Measurements from ENCODE around the gene LMX1B.

The LMX1B gene

DNA sequence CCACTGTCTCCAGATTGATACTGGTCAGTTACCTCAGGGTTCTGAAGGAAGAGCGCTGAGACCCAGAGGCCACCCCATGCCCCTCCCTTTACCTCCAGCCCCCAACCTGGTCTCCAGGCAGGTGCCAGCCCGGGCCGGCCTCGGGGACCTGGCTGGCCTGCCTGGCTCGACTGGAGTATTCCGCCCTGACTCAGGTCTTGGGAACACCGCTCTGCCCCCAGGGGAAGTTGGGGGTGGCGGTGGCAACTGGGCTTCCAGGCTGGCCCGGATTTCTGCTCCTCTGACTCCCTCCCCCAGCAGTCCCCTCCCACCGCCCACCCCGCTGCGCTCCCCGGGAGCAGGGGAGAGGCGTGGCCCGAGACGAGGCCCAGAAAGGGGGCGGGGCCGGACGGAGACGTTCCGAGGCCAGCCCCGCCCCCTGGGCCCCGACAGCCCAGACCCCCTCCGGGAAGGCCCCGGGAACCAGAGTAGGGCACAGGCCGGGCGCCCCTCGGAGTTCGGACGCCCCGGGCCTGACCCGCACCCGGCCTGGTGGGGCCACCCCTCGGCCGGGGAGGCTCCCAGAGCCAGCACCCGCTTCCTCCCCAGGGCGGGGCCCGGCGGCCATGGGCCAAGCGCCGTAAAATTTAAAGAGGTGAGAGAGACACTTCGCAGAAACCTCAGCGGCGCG, 108.7 kb downstream of the LMX1B start (continued):
- TF ChIP-seq, protein P1, sequence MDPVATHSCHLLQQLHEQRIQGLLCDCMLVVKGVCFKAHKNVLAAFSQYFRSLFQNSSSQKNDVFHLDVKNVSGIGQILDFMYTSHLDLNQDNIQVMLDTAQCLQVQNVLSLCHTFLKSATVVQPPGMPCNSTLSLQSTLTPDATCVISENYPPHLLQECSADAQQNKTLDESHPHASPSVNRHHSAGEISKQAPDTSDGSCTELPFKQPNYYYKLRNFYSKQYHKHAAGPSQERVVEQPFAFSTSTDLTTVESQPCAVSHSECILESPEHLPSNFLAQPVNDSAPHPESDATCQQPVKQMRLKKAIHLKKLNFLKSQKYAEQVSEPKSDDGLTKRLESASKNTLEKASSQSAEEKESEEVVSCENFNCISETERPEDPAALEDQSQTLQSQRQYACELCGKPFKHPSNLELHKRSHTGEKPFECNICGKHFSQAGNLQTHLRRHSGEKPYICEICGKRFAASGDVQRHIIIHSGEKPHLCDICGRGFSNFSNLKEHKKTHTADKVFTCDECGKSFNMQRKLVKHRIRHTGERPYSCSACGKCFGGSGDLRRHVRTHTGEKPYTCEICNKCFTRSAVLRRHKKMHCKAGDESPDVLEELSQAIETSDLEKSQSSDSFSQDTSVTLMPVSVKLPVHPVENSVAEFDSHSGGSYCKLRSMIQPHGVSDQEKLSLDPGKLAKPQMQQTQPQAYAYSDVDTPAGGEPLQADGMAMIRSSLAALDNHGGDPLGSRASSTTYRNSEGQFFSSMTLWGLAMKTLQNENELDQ (tag by site-specific recombination; IDR thresholded peaks at IDR 0.05; ENCODE audit: low read depth), result no peak
- TF ChIP-seq ZNF654 (tag by site-specific recombination; IDR thresholded peaks at IDR 0.05; ENCODE audit: low read depth) (no peak), PRDM1 (tag by site-specific recombination; IDR thresholded peaks at IDR 0.05) (no peak), ZNF596 (tag by site-specific recombination; IDR thresholded peaks at IDR 0.05) (no peak), ZNF707 (tag by site-specific recombination; IDR thresholded peaks at IDR 0.05) (no peak), ZNF626 (tag by site-specific recombination; IDR thresholded peaks at IDR 0.05) (no peak), ZNF530 (tag by site-specific recombination; IDR thresholded peaks at IDR 0.05; ENCODE audit: low read depth) (no peak), GLIS1 (tag by site-specific recombination; IDR thresholded peaks at IDR 0.05) (peak; percentile 51), YY2 (tag by site-specific recombination; IDR thresholded peaks at IDR 0.05) (no peak), ZNF677 (tag by site-specific recombination; IDR thresholded peaks at IDR 0.05) (no peak), KLF10 (tag by site-specific recombination; IDR thresholded peaks at IDR 0.05) (0 out of 2 replicates have a peak, but pooled peaks have one; percentile 41), ZNF785 (tag by site-specific recombination; IDR thresholded peaks at IDR 0.05) (no peak), ZNF660 (tag by site-specific recombination; IDR thresholded peaks at IDR 0.05) (no peak), ZFP41 (tag by site-specific recombination; IDR thresholded peaks at IDR 0.05; ENCODE audit: borderline replicate concordance) (no peak), ZNF549 (tag by site-specific recombination; IDR thresholded peaks at IDR 0.05) (no peak), ZNF514 (tag by site-specific recombination; IDR thresholded peaks at IDR 0.05) (no peak), EGR2 (tag by site-specific recombination; IDR thresholded peaks at IDR 0.05; ENCODE audit: low read depth) (peak; percentile 42; the same call in 1 of the 2 replicates), KLF9 (tag by site-specific recombination; IDR thresholded peaks at IDR 0.05; ENCODE audit: low read depth) (peak; percentile 96), ZNF777 (tag by site-specific recombination; IDR thresholded peaks at IDR 0.05; ENCODE audit: borderline replicate concordance) (no peak), HOXC10 (CRISPR knock-in tag; IDR thresholded peaks at IDR 0.05) (no peak), ZNF138 (tag by site-specific recombination; IDR thresholded peaks at IDR 0.05; ENCODE audit: borderline replicate concordance) (no peak), ZNF157 (tag by site-specific recombination; IDR thresholded peaks at IDR 0.05) (no peak)
- TF ChIP-seq, protein P2, sequence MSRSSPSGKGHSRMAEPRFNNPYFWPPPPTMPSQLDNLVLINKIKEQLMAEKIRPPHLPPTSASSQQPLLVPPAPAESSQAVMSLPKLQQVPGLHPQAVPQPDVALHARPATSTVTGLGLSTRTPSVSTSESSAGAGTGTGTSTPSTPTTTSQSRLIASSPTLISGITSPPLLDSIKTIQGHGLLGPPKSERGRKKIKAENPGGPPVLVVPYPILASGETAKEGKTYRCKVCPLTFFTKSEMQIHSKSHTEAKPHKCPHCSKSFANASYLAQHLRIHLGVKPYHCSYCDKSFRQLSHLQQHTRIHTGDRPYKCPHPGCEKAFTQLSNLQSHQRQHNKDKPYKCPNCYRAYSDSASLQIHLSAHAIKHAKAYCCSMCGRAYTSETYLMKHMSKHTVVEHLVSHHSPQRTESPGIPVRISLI (tag by site-specific recombination; IDR thresholded peaks at IDR 0.05), result no peak
- TF ChIP-seq, protein P3, sequence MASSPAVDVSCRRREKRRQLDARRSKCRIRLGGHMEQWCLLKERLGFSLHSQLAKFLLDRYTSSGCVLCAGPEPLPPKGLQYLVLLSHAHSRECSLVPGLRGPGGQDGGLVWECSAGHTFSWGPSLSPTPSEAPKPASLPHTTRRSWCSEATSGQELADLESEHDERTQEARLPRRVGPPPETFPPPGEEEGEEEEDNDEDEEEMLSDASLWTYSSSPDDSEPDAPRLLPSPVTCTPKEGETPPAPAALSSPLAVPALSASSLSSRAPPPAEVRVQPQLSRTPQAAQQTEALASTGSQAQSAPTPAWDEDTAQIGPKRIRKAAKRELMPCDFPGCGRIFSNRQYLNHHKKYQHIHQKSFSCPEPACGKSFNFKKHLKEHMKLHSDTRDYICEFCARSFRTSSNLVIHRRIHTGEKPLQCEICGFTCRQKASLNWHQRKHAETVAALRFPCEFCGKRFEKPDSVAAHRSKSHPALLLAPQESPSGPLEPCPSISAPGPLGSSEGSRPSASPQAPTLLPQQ (tag by site-specific recombination; IDR thresholded peaks at IDR 0.05), result peak; percentile 90
- TF ChIP-seq, protein P4, sequence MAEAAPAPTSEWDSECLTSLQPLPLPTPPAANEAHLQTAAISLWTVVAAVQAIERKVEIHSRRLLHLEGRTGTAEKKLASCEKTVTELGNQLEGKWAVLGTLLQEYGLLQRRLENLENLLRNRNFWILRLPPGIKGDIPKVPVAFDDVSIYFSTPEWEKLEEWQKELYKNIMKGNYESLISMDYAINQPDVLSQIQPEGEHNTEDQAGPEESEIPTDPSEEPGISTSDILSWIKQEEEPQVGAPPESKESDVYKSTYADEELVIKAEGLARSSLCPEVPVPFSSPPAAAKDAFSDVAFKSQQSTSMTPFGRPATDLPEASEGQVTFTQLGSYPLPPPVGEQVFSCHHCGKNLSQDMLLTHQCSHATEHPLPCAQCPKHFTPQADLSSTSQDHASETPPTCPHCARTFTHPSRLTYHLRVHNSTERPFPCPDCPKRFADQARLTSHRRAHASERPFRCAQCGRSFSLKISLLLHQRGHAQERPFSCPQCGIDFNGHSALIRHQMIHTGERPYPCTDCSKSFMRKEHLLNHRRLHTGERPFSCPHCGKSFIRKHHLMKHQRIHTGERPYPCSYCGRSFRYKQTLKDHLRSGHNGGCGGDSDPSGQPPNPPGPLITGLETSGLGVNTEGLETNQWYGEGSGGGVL (tag by site-specific recombination; IDR thresholded peaks at IDR 0.05), result peak; percentile 41; the same call in 1 of the 2 replicates
- TF ChIP-seq, protein P5, sequence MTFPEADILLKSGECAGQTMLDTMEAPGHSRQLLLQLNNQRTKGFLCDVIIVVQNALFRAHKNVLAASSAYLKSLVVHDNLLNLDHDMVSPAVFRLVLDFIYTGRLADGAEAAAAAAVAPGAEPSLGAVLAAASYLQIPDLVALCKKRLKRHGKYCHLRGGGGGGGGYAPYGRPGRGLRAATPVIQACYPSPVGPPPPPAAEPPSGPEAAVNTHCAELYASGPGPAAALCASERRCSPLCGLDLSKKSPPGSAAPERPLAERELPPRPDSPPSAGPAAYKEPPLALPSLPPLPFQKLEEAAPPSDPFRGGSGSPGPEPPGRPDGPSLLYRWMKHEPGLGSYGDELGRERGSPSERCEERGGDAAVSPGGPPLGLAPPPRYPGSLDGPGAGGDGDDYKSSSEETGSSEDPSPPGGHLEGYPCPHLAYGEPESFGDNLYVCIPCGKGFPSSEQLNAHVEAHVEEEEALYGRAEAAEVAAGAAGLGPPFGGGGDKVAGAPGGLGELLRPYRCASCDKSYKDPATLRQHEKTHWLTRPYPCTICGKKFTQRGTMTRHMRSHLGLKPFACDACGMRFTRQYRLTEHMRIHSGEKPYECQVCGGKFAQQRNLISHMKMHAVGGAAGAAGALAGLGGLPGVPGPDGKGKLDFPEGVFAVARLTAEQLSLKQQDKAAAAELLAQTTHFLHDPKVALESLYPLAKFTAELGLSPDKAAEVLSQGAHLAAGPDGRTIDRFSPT (tag by site-specific recombination; IDR thresholded peaks at IDR 0.05), result peak; percentile 34; the same call in 1 of the 2 replicates
- TF ChIP-seq, protein P6, sequence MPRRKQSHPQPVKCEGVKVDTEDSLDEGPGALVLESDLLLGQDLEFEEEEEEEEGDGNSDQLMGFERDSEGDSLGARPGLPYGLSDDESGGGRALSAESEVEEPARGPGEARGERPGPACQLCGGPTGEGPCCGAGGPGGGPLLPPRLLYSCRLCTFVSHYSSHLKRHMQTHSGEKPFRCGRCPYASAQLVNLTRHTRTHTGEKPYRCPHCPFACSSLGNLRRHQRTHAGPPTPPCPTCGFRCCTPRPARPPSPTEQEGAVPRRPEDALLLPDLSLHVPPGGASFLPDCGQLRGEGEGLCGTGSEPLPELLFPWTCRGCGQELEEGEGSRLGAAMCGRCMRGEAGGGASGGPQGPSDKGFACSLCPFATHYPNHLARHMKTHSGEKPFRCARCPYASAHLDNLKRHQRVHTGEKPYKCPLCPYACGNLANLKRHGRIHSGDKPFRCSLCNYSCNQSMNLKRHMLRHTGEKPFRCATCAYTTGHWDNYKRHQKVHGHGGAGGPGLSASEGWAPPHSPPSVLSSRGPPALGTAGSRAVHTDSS (tag by site-specific recombination; IDR thresholded peaks at IDR 0.05), result no peak

Measured in HEK293 (cell line).